Fibroblast of gingiva (primary cell): ENCODE measurements around the gene BCL2L13.
"Not testable (repeated sequence)": the region's sequence is repeated elsewhere in the genome, so short reads cannot be mapped to it uniquely, and the experiment has no call there.

Experiments used
- DNase-seq: peaks from one replicate; pipeline ENCODE4 v3.0.0-alpha.2; 2011; ENCODE audit warnings: low read depth

The BCL2L13 gene

DNA sequence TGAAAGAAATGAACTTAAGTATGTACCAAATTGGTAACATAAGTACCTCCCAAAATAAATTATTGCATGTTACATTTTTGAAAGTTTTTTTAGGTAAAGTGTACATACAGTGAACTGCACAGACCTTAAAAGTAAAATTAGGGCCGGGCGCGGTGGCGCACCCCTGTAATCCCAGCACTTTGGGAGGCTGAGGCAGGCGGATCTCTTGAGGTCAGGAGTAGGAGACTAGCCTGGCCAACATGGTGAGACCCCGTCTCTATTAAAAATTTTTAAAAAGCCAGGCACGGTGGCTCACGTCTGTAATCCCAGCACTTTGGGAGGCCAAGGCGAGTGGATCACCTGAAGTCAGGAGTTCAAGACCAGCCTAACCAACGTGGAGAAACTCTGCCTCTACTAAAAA lies 1.7 kb upstream of the BCL2L13 start:
- not testable (repeated sequence) for DNase-seq

- no peak for DNase-seq
Measured at GRCh38 chr22:17637490-17638181, 921 bp upstream of the BCL2L13 start.

- no peak for DNase-seq
Measured at GRCh38 chr22:17638182-17638431, 450 bp upstream of the BCL2L13 start.

GRCh38 chr22:17639247-17639741 lies 737 bp downstream of the BCL2L13 start:
- peak; percentile 82 for DNase-seq

DNA sequence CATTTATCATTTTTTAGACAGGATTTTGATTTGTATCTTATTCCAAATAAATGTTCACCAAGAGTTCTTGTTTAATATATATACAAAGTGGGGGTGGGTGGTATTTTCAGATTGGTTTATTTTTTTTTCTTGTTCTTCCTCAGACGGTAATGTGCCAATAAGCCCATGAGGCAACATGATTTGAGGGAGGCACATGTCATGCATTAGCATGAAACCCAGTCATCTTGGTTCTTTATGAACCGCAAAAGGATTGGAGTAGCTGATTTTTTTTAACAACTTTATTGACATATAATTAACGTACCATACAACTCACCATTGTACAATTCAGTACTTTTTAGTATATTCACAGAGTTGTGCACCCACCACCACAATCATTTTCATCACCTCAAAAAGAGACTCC lies 2.7 kb downstream of the BCL2L13 start:
- no peak for DNase-seq

GRCh38 chr22:17642357-17642756 lies 3.8 kb downstream of the BCL2L13 start:
- DNase-seq: not testable (repeated sequence)

DNA sequence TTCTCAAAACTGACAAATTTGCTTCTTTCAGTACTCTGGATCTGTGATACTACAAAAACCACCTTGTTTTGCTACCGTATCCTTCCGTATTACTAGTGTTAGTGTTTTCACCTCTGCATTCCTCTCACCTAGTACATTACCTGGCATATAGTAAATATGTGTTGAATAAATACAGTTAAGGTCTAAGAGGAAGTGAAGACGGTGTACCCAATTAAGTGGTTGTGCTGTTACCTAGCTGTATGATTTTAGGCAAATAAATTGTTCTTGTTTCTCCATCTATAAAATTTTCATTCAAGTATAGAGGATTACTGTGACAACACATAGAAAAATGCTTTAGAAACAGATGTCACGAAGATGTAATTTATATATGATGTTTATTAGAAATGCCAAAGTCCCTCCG lies 8.9 kb downstream of the BCL2L13 start:
- DNase-seq: no peak

DNA sequence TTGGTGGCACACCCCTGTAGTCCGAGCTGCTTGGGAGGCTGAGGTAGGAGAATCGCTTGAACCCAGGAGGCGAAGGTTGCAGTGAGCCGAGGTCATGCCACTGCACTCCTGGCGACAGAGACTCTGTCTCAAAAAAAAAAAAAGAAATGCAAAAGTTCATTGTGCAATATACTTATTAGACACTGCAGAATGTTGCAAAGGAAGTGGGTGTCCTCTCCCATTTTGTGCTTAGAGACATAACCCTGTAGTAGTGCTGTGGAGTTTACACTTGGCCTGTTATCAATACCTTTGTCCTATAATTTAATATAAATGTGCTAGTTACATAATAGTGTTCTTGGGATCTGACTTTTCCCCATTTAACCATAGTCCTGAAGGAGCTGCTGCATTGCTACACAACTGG lies 9.4 kb downstream of the BCL2L13 start:
- DNase-seq: peak; percentile 23

- no peak for DNase-seq
Measured at GRCh38 chr22:17648569-17648968, 10.0 kb downstream of the BCL2L13 start.

GRCh38 chr22:17655289-17655688 lies 16.7 kb downstream of the BCL2L13 start:
- DNase-seq: peak; percentile 9

GRCh38 chr22:17656870-17657395 lies 18.4 kb downstream of the BCL2L13 start:
- no peak for DNase-seq

- no peak for DNase-seq
Measured at GRCh38 chr22:17664414-17665055, 26.0 kb downstream of the BCL2L13 start.

GRCh38 chr22:17665248-17665647 lies 26.7 kb downstream of the BCL2L13 start:
- DNase-seq: no peak

- DNase-seq: peak; percentile 49
Measured at GRCh38 chr22:17665854-17666253, 27.3 kb downstream of the BCL2L13 start.

GRCh38 chr22:17671521-17672092 lies 33.0 kb downstream of the BCL2L13 start:
- peak; percentile 52 for DNase-seq

DNA sequence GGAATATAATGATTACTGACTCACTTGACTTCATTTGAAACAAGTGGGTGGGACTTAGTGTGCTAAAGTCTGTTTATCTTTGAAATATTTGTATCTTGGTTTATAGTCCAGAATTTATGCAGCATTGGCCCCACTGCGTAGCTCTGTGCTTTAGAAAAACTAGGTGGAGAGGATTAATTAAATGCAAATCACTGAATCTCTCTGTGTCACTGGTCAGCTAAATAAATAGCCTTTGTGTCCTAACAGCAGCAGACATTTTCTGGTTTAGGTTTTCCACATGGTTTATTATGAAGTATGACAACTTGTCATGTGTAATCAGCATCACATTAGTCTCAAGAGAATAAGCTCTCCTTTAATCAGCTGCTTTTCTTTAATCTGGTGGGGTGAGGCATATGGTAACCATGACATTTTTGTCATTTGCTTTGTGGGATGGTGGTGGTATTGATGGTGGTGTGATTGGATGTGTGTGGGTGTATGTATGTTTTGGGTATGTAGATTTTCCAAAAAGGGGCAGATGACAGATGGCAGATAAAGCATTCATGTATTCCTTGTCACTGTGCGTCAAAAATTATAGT lies 33.9 kb downstream of the BCL2L13 start:
- DNase-seq: peak; percentile 70

GRCh38 chr22:17674152-17674551 lies 35.6 kb downstream of the BCL2L13 start:
- DNase-seq: no peak

GRCh38 chr22:17675584-17675983 lies 37.0 kb downstream of the BCL2L13 start:
- no peak for DNase-seq

DNA sequence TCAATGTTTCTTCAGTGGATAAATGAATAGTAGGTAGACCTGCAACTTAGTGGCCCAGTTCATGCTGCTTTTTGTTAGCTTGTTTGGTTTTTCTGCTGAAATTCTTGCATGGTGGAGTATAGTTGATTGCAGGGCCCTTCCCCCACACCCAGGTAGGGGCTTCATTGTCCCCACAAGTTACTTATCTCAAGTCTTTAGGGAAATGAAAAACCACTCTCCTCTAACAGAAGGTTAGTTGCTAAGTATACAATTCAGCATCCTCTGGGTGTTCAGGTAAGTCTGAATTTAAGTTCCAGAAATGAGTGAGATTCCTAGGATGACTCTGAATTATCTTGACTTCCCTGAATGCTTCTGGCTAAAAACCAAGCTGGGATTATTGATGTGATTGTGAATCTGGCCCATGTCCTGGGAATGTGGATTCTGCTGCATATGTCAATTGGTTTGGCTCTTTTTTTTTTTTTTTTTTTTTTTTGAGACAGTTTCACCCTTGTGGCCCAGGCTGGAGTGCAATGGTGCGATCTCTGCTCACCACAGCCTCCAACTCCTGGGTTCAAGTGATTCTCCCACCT lies 40.3 kb downstream of the BCL2L13 start:
- no peak for DNase-seq

GRCh38 chr22:17684245-17684644 lies 45.7 kb downstream of the BCL2L13 start:
- no peak for DNase-seq

- DNase-seq: no peak
Measured at GRCh38 chr22:17692841-17693240, 54.3 kb downstream of the BCL2L13 start.

DNA sequence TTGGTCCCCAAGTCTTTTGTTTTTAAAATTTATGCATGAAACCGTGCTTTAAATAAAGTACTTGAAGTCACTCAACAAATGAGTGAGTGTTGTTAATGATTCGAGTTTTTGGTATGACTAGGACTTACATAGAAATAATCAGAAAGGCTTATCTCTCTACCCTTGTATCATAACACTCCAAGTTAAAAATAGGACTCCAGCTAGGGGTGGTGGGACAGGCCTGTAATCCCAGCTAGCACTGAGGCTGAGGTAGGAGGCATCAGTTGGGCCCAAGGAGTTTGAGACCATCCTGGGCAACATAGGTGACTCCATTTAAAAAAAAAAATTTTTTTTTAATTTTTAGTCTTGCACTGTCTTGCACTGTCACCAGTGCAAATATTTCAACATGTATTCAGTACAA lies 55.6 kb downstream of the BCL2L13 start:
- DNase-seq: no peak

DNA sequence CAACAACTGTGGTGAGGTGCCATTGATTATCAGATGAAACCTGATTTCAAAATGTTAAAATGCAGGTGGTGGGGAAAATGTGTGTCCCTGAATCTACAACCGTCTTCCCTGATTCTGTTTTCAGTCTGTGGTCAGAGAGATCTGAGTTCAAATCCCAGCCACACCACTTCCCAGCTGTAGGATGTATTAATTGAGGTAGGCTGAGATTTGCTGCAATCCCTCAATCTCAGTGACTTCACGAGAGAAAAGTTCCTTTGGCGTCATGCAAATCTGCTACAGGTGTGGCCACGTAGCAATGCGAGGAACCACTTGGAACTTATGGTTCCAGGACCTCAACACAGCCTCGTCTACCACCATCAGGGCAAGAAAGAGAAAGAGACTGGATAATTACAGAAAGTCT lies 56.2 kb downstream of the BCL2L13 start:
- DNase-seq: no peak
